H1 (cell line): ENCODE data around the gene MIER3. TPM values are rescaled to one million over a fixed set of nuclear protein-coding genes. Genes with fewer than 3 reads are reported as not detected.

Experiments
- GTF2F1 ChIP-seq: IDR thresholded peaks from 2 replicates; pipeline ENCODE4 v1.6.1; 2012; ENCODE audit warnings: low read depth, low read length, improper control_type of control experiment, borderline replicate concordance
- POLR2A ChIP-seq, 2 experiments: IDR thresholded peaks; 1 replicate in 1 of 2; 2 replicates in 1 of 2; pipeline ENCODE4 v1.6.1; 2011; ENCODE audit warnings: low read depth in 2 of 2, low read length in 2 of 2, mild to moderate bottlenecking in 2 of 2; ENCODE audit errors: control extremely low read depth in 1 of 2
- RBBP5 ChIP-seq: IDR thresholded peaks from 2 replicates; pipeline ENCODE4 v1.7.1; 2012; ENCODE audit warnings: low read depth, mild to moderate bottlenecking, inconsistent platforms, low read length, moderate library complexity, borderline replicate concordance
- RNF2 ChIP-seq: fragments of 200-900, 300-1000 bp; sonication (generic); IDR thresholded peaks from 2 replicates; pipeline ENCODE4 v1.7.1; 2016; ENCODE audit warnings: borderline replicate concordance, low read depth, mild to moderate bottlenecking, antibody characterized with exemption, low read length; ENCODE audit not compliant: poor library complexity, severe bottlenecking; ENCODE audit errors: missing control alignments
- SP1 ChIP-seq: IDR thresholded peaks from 2 replicates; pipeline ENCODE4 v1.6.1; 2011; ENCODE audit warnings: low read depth, low read length
- SRF ChIP-seq: IDR thresholded peaks from 2 replicates; pipeline ENCODE4 v1.6.1; 2011; ENCODE audit warnings: mild to moderate bottlenecking, low read depth, low read length, moderate library complexity
- TBP ChIP-seq: IDR thresholded peaks from 2 replicates; pipeline ENCODE4 v1.6.1; 2011; ENCODE audit warnings: low read depth, low read length, improper control_type of control experiment
- TCF12 ChIP-seq: IDR thresholded peaks from 2 replicates; pipeline ENCODE4 v1.6.1; 2011; ENCODE audit warnings: low read depth, mild to moderate bottlenecking, low read length
- polyA plus RNA-seq, 7 experiments: library from polyadenylated mRNA; depleted of rRNA in 3 of 7; stranded (reverse) in 5 of 7; unstranded in 2 of 7; fragments of >200 nt in 5 of 7; fragments of 200-250 nt in 2 of 7; gene quantifications; 1 replicate in 5 of 7; 2 replicates in 1 of 7; 4 replicates in 1 of 7; pipeline versions ENCODE4 v1.2.1 to v1.2.3, GENCODE V29; 2011 to 2013; ENCODE audit warnings: missing spikeins in 2 of 7, mixed read lengths in 2 of 7
- total RNA-seq: library from RNA; stranded (reverse); fragmentation: NEBNext Ultra II Directional; extraction: Animal tissue kit (Norgen Biotek cat#: 25700); gene quantifications from 2 replicates; pipeline ENCODE4 v1.2.1, GENCODE V29; 2021
- TF ChIP-seq, protein P1 (sequence below): IDR thresholded peaks from 2 replicates; pipeline ENCODE4 v1.6.1; 2012; ENCODE audit warnings: inconsistent platforms

MIER3 gene
- total and polyA plus RNA-seq, 2 of the 8 experiments (the other 6 are each of a cell fraction or from before 2014, with no cell fraction given): 9.6 to 33.3 TPM

- no peak for TF ChIP-seq RNF2
- TF ChIP-seq SP1: no peak
- TF ChIP-seq, protein P1, sequence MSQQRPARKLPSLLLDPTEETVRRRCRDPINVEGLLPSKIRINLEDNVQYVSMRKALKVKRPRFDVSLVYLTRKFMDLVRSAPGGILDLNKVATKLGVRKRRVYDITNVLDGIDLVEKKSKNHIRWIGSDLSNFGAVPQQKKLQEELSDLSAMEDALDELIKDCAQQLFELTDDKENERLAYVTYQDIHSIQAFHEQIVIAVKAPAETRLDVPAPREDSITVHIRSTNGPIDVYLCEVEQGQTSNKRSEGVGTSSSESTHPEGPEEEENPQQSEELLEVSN: peak; percentile 84
- TF ChIP-seq TBP: peak; percentile 89
- peak; percentile 88 for TF ChIP-seq RBBP5
- TF ChIP-seq TCF12: peak; percentile 40; the same call in 1 of the 2 replicates
- peak; percentile 56 for TF ChIP-seq GTF2F1
- TF ChIP-seq POLR2A (IDR thresholded peaks at IDR 0.05; ENCODE audit: control extremely low read depth in 1 of 2, low read depth in 2 of 2, low read length in 2 of 2): peak; percentile 89 to 96
- TF ChIP-seq SRF: no peak
Measured at GRCh38 chr5:56909294-56910209, 42.4 kb downstream of the MIER3 start, which contains the start of gene SETD9 (continued).
